Left lung (tissue), 10 donors: ENCODE results near the gene SNX1. TPM values are rescaled to one million over a fixed set of nuclear protein-coding genes. Genes with fewer than 3 reads are reported as not detected.

Experiments used
- ATAC-seq: fragments of 200-7000 bp; cut with Tn5 transposase; one replicate; pipeline ENCODE4 v1.9.1; 2020; ENCODE audit warnings: moderate library complexity
- DNase-seq, 4 donors: peaks; one replicate each; pipeline ENCODE4 v3.0.0-alpha.2; 2013 to 2020
- H3K27ac ChIP-seq, 2 donors: fragments of 200-600 bp; sonication (generic) in 1 of 2; one replicate each; pipeline versions ENCODE4 v1.5.0 to v1.8.0; 2020 to 2021
- H3K27me3 ChIP-seq, 2 donors: fragments of 200-600 bp; sonication (generic) in 1 of 2; one replicate each; pipeline versions ENCODE4 v1.5.0 to v1.8.0; 2020 to 2021
- H3K36me3 ChIP-seq, 2 donors: fragments of 200-600 bp; sonication (generic) in 1 of 2; one replicate each; pipeline versions ENCODE4 v1.5.0 to v1.8.0; 2020 to 2021
- H3K4me1 ChIP-seq, 2 donors: fragments of 200-600 bp; one replicate each; pipeline ENCODE4 v1.8.0; 2021
- H3K4me3 ChIP-seq, 2 donors: fragments of 200-600 bp; sonication (generic) in 1 of 2; one replicate each; pipeline versions ENCODE4 v1.5.0 to v1.8.0; 2020 to 2021; ENCODE audit warnings: mild to moderate bottlenecking in 1 of 2
- H3K9me3 ChIP-seq, 2 donors: fragments of 200-600 bp; sonication (generic) in 1 of 2; one replicate each; pipeline versions ENCODE4 v1.5.0 to v1.8.0; 2020 to 2021
- CTCF ChIP-seq, 2 donors: fragments of 200-600 bp; sonication (generic) in 1 of 2; IDR thresholded peaks; one replicate each; pipeline versions ENCODE4 v1.5.0 to v1.8.0; 2021; ENCODE audit warnings: antibody characterized with exemption in 2 of 2
- intact Hi-C, 2 donors: fragments of 100-400 bp; cut with DNase I; formaldehyde crosslinking; loops; one replicate each; pipeline versions ENCODE4 v1.11.2 to v1.14.2; 2022
- polyA plus RNA-seq, 6 donors: library from polyadenylated mRNA; unstranded; fragments of 120-200 nt; gene quantifications; one replicate each; pipeline ENCODE4 v1.2.1, GENCODE V29; 2013; ENCODE audit not compliant: insufficient read length in 6 of 6
- total RNA-seq, 2 donors: library from RNA; stranded (reverse); fragmentation: NEBNext Ultra II Directional; extraction: Animal tissue kit (Norgen Biotek cat#: 25700); gene quantifications; one replicate each; pipeline ENCODE4 v1.2.1, GENCODE V29; 2021
- donor health status: DM: no; HTN: yes; CAD: no.
- donor health status: DM: no; HTN: no; CAD: no.

The SNX1 gene
- total and polyA plus RNA-seq, 8 donors: 121 to 160 (median 126) TPM

DNA sequence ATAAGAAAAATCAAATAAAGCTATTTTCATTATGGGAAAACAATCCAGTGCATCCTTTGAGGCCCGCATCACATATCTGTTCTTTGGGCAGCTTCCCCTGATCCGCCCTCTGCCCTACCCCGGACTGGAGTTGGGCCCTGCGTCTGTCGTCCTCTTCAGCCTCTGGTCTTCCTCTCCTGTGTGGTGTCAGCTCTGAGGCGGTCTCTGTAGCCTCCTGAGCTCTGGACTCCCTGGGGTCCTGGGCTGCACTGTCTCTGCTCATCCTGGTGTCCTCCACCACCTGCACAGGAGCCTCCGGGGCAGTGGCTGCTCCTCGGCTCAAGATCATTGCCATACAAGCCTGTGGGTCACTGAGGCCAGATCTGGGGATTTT, 48.4 kb downstream of the SNX1 start:
- no peak for ATAC-seq
- peak in 1 of 4 donors; percentile 29 for DNase-seq
- H3K9me3 ChIP-seq: no peaks in the 10 kb centered on the region
- no peaks in the 10 kb centered on the region for H3K27me3 ChIP-seq
- intact Hi-C loops: no loop called here
- H3K4me1 ChIP-seq: no peaks in the 10 kb centered on the region
- H3K4me3 ChIP-seq: no peak overlapping the region
- peaks cover 3 to 50% of the 10 kb centered on the region in 2 donors for H3K36me3 ChIP-seq
- TF ChIP-seq CTCF (IDR thresholded peaks at IDR 0.05): no peak
- no peak overlapping the region for H3K27ac ChIP-seq

- no peak for DNase-seq
- intact Hi-C loops: no loop called here
- no peaks in the 10 kb centered on the region for H3K9me3 ChIP-seq
- no peak for TF ChIP-seq CTCF (IDR thresholded peaks at IDR 0.05)
- no peak overlapping the region for H3K4me3 ChIP-seq
- peak; percentile 46 for ATAC-seq
- no peak overlapping the region for H3K27ac ChIP-seq
- peaks cover 3 to 50% of the 10 kb centered on the region in 2 donors for H3K36me3 ChIP-seq
- peaks cover 0 to 4% of the 10 kb centered on the region in 2 donors for H3K4me1 ChIP-seq
- no peaks in the 10 kb centered on the region for H3K27me3 ChIP-seq
Measured at GRCh38 chr15:64144565-64145281, 48.9 kb downstream of the SNX1 start.

DNA sequence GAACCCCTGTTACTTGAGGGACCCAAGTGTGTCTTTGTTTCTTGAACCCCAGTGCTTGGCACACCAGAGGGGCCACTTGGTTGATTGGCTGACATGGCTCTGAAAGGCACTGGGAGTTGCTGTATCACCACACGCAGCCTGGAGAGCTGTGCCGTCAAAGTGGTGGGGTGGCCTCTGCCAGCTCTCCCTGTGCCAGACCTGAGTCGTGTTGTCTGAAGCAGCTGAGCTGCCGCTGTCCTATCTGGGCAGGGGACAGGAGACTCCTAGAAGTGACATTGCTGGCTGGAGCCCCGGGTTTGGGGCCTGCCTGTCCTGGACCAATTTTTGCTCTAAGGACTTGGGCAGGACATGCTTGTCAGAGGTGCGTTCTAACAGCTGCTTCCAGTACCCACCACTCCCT, 50.3 kb downstream of the SNX1 start:
- no peak for ATAC-seq
- Histone ChIP-seq H3K4me1 (peaks cover 0 to 15% of the 10 kb centered on the region in 2 donors), H3K4me3 (no peak overlapping the region), H3K27ac (no peak overlapping the region), H3K36me3 (peaks cover 3 to 50% of the 10 kb centered on the region in 2 donors), H3K9me3 (no peaks in the 10 kb centered on the region), H3K27me3 (peaks cover 0 to 7% of the 10 kb centered on the region in 2 donors)
- intact Hi-C loops: no loop called here
- no peak for TF ChIP-seq CTCF (IDR thresholded peaks at IDR 0.05)
- DNase-seq: no peak

DNA sequence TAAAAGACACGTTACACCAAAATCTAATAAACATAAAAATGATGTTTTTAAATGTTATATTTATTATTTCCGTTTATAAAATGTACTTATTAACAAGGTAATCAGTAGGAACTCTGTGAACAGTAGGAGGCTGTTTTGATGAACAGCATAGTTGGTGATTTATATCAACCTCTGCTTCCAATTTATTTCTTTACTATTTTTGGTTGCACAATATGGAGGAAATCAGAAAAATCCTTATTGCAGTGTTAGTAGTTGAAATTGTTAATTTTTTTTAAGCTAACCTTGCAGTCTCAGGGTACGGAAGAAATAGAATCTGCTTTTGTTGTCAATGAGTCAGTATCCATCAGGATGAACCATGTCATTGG, 50.7 kb downstream of the SNX1 start:
- Histone ChIP-seq H3K36me3 (peaks cover 0 to 46% of the 10 kb centered on the region in 2 donors), H3K27me3 (peaks cover 2 to 12% of the 10 kb centered on the region in 2 donors), H3K9me3 (no peaks in the 10 kb centered on the region), H3K4me3 (no peak overlapping the region), H3K4me1 (peaks cover 0 to 20% of the 10 kb centered on the region in 2 donors), H3K27ac (no peak overlapping the region)
- no peak for TF ChIP-seq CTCF (IDR thresholded peaks at IDR 0.05)
- intact Hi-C loops: no loop called here
- no peak for ATAC-seq
- no peak for DNase-seq

DNA sequence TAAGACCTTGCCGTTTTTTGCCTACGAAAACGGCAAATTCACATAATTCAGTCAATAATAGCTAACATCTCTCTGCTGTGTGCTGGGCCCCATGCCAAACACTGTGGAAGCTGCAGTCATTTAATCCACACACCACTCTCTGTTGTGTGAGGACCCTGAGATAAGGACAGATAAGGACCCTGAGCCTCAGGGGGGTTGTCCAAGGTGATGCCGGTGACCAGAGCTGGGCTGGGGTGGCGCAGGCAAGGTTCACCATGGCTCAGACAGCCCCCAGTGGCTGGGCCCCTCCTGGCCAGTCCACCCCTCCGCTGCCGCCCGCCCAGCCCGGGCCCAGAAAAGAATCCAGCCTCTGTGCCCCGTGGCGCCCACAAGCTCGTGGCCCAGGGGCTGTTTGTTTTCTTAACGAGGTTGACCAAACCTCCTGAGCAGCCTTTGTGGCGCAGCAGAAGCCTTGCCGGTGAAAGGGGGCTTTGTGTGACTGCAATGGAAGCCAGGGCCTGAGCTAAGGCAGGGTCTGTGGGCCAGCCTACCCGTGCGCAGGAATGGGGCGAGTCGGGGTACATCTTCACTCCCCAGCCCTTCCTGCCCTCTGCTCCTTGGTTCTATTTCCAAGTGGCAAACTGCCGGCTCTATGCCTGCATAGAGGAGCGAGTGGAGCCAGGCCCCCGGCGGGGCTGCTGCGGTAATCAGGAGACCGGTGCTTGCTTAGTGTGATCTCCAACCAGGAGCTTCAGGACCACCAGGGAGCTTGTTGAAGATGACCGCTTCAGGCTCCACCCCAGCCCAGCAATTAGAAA, 51.3 kb downstream of the SNX1 start:
- peak in 2 of 4 donors; percentile 44 to 67 for DNase-seq
- no peak for TF ChIP-seq CTCF (IDR thresholded peaks at IDR 0.05)
- intact Hi-C loops: no loop called here

More for the DNA sequence above, 51.3 kb downstream of the SNX1 start:
- peaks cover 5 to 26% of the 10 kb centered on the region in 2 donors for H3K4me1 ChIP-seq
- H3K27me3 ChIP-seq: peaks cover 8 to 18% of the 10 kb centered on the region in 2 donors
- H3K4me3 ChIP-seq: no peak overlapping the region
- no peak overlapping the region for H3K27ac ChIP-seq
- H3K9me3 ChIP-seq: no peaks in the 10 kb centered on the region
- ATAC-seq: no peak
- peaks cover 0 to 40% of the 10 kb centered on the region in 2 donors for H3K36me3 ChIP-seq
